ENCODE data around the gene SFT2D3.

The SFT2D3 gene

GRCh38 chr2:127705391-127706065, 4.2 kb downstream of the SFT2D3 start:
- no peak for TF ChIP-seq CTCF (IDR thresholded peaks at IDR 0.05; ENCODE audit: low read depth, low read length)
- peak; percentile 55 for DNase-seq (ENCODE audit: extremely low read depth, low read depth)

- no peak for DNase-seq (ENCODE audit: extremely low read depth, low read depth)
- TF ChIP-seq CTCF (IDR thresholded peaks at IDR 0.05; ENCODE audit: low read depth, low read length) = no peak
Measured at GRCh38 chr2:127706215-127706990, 5.1 kb downstream of the SFT2D3 start.

- DNase-seq (ENCODE audit: extremely low read depth, low read depth) = no peak
- TF ChIP-seq CTCF (IDR thresholded peaks at IDR 0.05; ENCODE audit: low read depth, low read length) = no peak
Measured at GRCh38 chr2:127707890-127708648, 6.8 kb downstream of the SFT2D3 start.

GRCh38 chr2:127709336-127709735, 8.0 kb downstream of the SFT2D3 start:
- DNase-seq (ENCODE audit: extremely low read depth, low read depth) = no peak
- TF ChIP-seq CTCF (IDR thresholded peaks at IDR 0.05; ENCODE audit: low read depth, low read length) = no peak

- no peak for DNase-seq (ENCODE audit: extremely low read depth, low read depth)
- TF ChIP-seq CTCF (IDR thresholded peaks at IDR 0.05; ENCODE audit: low read depth, low read length) = no peak
Measured at GRCh38 chr2:127712999-127713398, 11.7 kb downstream of the SFT2D3 start.

GRCh38 chr2:127713562-127713961, 12.3 kb downstream of the SFT2D3 start:
- DNase-seq (ENCODE audit: extremely low read depth, low read depth) = no peak
- TF ChIP-seq CTCF (IDR thresholded peaks at IDR 0.05; ENCODE audit: low read depth, low read length) = no peak
